Gastroesophageal sphincter (tissue), 3 donors: ENCODE data around the gene PGP.

ENCODE experiments used
- CTCF ChIP-seq, 4 experiments: fragments of 200-600 bp in 2 of 4; fragments of 450-650 bp in 2 of 4; sonication (generic) in 1 of 4; IDR thresholded peaks; one replicate each; pipeline ENCODE4 v1.5.1; 2017 to 2019; ENCODE audit warnings: antibody characterized with exemption in 4 of 4, mild to moderate bottlenecking in 2 of 4, moderate library complexity in 2 of 4
- EP300 ChIP-seq: sonication (generic); formaldehyde crosslinking; IDR thresholded peaks from one replicate; pipeline ENCODE4 v1.6.1; 2017; ENCODE audit warnings: antibody characterized with exemption, mild to moderate bottlenecking
- POLR2A ChIP-seq, 2 donors: fragments of 450-650 bp; IDR thresholded peaks; one replicate each; pipeline ENCODE4 v1.6.1; 2017; ENCODE audit warnings: antibody characterized with exemption in 2 of 2, mild to moderate bottlenecking in 2 of 2, moderate library complexity in 1 of 2
- POLR2AphosphoS5 ChIP-seq: sonication (generic); formaldehyde crosslinking; IDR thresholded peaks from one replicate; pipeline ENCODE4 v1.6.1; 2017; ENCODE audit warnings: antibody characterized with exemption

DNA sequence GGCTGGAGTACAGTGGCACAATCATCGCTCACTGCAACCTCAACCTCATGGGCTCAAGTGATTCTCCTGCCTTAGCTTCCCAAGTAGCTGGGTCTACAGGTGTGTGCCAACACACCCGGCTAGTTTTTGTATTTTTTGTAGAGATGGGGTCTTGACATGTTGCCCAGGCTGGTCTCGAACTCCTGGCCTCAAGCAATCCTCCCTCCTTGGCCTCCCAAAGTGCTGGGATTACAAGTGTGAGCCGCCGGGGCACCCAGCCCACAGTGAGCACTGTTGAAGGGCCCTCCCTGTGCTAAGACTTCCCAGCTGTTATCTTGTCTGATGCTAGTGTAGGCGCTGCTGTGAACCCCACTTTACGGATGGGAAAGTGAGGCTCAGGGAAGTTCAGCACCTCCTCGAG, 26.2 kb downstream of the PGP start:
- no peak for TF ChIP-seq CTCF (IDR thresholded peaks at IDR 0.05)
- TF ChIP-seq POLR2A (IDR thresholded peaks at IDR 0.05): no peak
- no peak for TF ChIP-seq POLR2AphosphoS5
- no peak for TF ChIP-seq EP300
